ENCODE results near the gene HS6ST3.
"Not testable (repeated sequence)": the region's sequence is repeated elsewhere in the genome, so short reads cannot be mapped to it uniquely, and the experiment has no call there.

Gene HS6ST3

GRCh38 chr13:96093296-96094006 lies 3.5 kb downstream of the HS6ST3 start:
- DNase-seq: no peak

- no peak for DNase-seq
Observed at GRCh38 chr13:96100457-96101220, 10.7 kb downstream of the HS6ST3 start.

DNA sequence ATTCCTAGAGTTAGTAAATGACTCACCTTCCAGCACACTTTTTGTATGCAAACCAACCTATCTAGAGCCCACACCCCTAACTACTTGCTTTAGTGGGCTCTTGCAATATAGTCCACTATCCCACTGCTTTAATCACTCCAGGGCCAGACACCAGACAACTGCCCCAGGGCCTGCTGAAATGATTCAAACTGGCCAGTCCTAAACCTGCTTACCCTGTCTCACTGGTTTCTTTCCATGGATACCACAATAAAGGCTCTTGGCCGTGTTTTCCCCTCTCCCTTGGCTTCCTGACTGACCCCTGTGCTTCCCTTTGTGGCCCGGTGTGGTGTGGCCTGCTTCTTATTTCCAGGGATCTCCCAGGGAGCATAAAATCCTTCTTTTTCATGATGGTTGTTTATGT lies 14.6 kb downstream of the HS6ST3 start:
- no peak for DNase-seq

GRCh38 chr13:96108072-96108471 lies 18.2 kb downstream of the HS6ST3 start:
- not testable (repeated sequence) for DNase-seq

DNA sequence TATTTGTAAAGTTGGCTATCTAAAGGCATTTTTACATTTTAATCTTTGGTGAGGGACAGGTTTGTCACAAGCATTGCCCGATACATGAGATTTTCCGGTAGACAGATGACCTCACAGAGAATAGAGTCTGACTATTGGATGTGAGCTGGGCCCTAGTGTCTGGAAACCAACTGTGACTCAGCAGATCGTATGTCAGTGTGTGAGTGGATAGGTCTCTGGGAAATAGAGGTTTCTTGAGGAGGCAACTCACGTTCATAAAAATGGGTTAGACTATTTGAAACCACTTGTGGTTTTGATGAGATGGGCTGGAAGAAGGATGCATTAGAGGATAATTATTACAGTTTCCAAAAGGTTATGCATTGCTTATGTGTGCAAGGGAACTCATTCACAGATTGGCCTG lies 19.2 kb downstream of the HS6ST3 start:
- DNase-seq: no peak

DNA sequence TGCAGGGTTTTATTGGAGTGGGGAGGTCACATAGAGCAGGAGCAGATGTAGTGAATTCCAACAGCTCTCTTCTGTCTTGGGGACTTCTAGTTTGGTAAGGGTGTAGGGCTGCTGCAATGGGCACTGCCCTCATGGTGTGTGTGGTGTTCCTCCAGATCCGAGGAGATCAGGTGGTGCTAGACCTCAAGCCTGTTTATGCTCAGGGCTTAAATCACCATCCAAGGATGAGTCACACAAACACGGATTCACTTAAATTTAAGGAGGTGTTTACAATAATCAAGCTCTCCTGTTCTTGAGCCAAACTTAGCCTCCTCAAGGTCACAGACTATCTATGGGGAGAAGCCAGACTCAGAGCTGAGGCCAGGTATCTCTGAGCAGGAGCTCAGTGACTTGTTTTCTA lies 23.0 kb downstream of the HS6ST3 start:
- DNase-seq: no peak

DNA sequence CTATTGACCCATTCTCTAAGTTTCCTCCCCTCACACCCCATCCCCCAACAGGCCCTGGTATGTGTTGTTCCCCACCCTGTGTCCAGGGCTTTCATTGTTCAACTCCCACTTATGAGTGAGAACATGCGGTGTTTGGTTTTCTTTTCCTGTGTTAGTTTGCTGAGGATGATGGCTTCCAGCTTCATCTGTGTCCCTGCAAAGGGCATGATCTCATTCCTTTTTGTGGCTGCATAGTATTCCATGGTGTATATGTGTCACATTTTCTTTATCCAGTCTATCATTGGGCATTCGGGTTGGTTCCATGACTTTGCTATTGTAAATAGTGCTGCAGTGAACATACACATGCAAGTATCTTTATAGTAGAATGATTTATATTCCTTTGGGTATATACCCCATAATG lies 25.5 kb downstream of the HS6ST3 start:
- DNase-seq: not testable (repeated sequence)

DNA sequence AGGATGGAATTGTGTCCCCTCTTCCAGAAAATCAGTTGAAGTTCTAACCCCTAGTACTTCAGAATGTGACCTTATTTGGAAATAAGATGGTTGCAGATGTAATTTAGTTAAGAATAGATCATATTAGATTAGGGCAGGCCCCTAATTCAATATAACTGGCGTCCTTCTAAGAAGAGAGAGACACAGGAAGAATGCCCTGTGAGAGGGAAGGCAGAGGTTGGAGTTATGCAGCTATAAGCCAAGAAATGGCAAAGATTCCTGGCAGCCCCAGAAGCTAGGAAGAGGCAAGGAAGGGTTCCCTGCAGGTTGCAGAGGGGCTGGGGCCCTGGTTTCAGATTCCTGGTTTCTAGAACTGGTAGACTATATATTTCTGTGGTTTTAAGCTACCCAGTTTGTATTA lies 30.0 kb downstream of the HS6ST3 start:
- no peak for DNase-seq

GRCh38 chr13:96130818-96131340 lies 41.0 kb downstream of the HS6ST3 start:
- DNase-seq: no peak

GRCh38 chr13:96141032-96141431 lies 51.1 kb downstream of the HS6ST3 start:
- DNase-seq: no peak

DNA sequence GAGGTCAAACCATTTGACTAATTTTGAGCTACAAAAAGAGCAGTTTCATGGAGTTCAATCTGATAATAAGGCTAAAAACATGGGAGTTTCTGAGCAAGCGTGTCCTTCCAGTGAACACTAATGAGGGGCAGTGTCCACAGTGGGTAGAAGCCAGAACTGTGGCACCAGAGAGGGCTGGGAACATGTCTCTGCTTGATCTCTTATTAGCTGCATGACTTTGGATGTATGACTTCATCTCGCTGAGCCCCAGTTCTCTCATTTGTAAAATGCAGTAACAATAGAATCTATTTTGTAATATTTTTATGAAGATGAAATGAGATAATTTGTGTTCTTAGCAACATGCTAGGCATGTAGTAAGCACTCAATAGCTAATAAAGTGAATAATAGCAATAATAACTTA lies 69.8 kb downstream of the HS6ST3 start:
- no peak for DNase-seq

DNA sequence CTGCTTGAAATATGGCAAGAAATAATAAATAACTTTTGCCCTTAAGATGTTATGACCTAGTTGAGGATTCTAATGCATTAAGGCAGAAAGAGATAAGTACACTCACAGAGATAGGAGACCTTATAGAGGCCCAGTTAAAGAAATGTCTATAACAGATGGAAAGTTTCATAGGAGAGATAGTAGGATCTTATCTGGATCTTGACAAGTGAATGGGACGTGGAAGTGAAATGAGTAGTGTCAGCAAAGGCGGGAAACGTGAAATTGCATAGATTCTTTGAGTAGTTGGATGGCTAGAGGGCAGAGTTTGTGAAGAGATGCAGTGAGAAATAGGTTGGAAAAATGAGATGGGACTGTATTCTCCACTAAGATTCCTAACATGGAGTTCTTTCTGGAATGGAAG lies 71.2 kb downstream of the HS6ST3 start:
- no peak for DNase-seq

- no peak for DNase-seq
Observed at GRCh38 chr13:96165840-96166239, 75.9 kb downstream of the HS6ST3 start.

- DNase-seq: no peak
Observed at GRCh38 chr13:96172066-96172465, 82.2 kb downstream of the HS6ST3 start.

GRCh38 chr13:96178759-96179158 lies 88.9 kb downstream of the HS6ST3 start:
- DNase-seq: no peak

GRCh38 chr13:96179309-96179708 lies 89.4 kb downstream of the HS6ST3 start:
- no peak for DNase-seq

DNA sequence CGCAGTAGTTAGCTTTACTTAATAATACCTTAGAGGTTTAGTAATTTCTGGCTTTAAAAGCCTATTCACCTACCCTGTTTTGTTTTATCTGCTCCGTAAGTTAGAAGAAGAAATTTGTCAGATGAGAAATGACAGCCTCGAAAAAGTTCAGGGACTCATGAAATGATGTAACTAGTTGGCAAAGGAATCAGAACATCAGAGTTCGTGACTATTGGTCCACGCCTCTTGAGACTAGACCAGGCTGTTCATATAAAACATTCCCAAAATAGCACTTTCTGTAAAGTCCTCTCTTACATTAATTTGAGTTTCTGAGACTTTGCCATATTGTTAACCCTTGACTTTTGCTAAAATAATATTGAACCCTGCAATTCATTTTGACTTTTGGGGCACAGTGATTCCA lies 92.0 kb downstream of the HS6ST3 start:
- DNase-seq: no peak

GRCh38 chr13:96185818-96186217 lies 95.9 kb downstream of the HS6ST3 start:
- DNase-seq: no peak

GRCh38 chr13:96191367-96191766 lies 101.5 kb downstream of the HS6ST3 start:
- no peak for DNase-seq

DNA sequence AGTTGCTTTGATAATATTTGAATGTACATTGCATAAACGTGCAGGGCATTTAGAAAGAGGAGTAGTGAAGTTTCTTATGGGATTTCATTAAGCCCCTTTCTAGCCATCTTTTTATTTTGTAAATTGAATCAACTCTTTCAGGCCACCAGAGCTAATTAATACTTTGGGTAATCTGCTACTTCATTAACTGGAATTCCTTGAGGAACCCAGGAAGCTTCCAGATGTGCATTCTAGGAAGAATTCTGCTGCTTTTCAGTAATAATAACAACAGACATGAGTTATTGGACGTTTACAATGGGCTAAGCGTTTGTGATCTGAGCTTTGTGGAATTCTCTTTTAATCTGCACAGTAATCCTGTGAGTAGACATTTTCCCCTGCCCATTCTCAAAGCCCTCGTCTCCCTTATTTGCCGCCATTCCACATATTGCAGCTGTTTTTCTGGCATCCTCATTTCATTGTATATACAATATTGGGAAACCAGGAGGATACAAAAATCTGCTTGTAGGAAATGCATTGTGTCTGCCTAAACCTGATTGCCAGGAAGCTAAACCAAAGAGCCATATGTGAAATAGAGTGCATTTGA lies 103.9 kb downstream of the HS6ST3 start:
- no peak for DNase-seq

DNA sequence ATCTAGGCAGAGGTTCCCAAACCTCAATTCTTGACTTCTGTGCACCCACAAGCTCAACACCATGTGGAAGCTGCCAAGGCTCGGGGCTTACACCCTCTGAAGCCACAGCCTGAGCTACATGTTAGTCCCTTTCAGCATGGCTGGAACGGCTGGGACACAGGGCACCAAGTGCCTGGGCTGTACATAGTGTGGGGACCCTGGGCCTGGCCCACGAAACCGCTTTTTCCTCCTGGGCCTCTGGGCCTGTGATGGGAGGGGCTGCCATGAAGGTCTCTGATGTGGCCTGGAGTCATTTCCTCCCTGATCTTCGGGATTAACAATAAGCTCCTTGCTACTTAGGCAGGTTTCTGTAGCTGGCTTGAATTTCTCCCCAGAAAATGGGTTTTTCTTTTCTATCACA lies 108.1 kb downstream of the HS6ST3 start:
- no peak for DNase-seq

DNA sequence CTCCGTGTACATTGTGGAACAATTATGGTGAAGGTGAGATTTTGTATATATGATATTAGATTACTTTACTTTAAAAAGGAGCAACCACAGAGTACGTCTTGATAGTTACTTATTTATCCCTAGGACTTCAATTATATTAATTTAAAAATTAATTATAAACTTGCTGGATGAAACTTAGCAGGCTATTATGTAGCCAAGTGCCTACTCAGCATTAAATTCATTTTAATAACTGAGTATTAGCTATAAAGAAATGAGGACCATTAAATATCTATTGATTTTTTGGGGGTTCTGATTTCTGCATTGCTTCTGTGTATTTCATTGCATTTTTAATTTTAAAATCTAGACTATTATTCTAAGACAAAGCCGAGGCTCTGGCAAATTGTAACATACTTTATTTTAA lies 109.4 kb downstream of the HS6ST3 start:
- no peak for DNase-seq

- DNase-seq: no peak
Observed at GRCh38 chr13:96200810-96201209, 110.9 kb downstream of the HS6ST3 start.

GRCh38 chr13:96202315-96202714 lies 112.4 kb downstream of the HS6ST3 start:
- DNase-seq: no peak
